ENCODE data around the gene ABCD4.
"Not testable (repeated sequence)": the region's sequence is repeated elsewhere in the genome, so short reads cannot be mapped to it uniquely, and the experiment has no call there.

Gene ABCD4

GRCh38 chr14:74301594-74302151, 1.1 kb downstream of the ABCD4 start:
- DNase-seq = no peak

GRCh38 chr14:74299061-74299545, 3.6 kb downstream of the ABCD4 start:
- DNase-seq = no peak

GRCh38 chr14:74297986-74298385, 4.7 kb downstream of the ABCD4 start:
- no peak for DNase-seq

- DNase-seq = no peak
Measured at GRCh38 chr14:74296037-74296467, 6.7 kb downstream of the ABCD4 start.

- no peak for DNase-seq
Measured at GRCh38 chr14:74293606-74294005, 9.1 kb downstream of the ABCD4 start.

- no peak for DNase-seq
Measured at GRCh38 chr14:74292061-74292460, 10.7 kb downstream of the ABCD4 start.

- no peak for DNase-seq
Measured at GRCh38 chr14:74290415-74290814, 12.3 kb downstream of the ABCD4 start.

GRCh38 chr14:74289801-74290200, 12.9 kb downstream of the ABCD4 start:
- DNase-seq = no peak

GRCh38 chr14:74286736-74287135, 16.0 kb downstream of the ABCD4 start:
- no peak for DNase-seq

GRCh38 chr14:74281069-74281468, 21.7 kb downstream of the ABCD4 start:
- DNase-seq = no peak

- DNase-seq = no peak
Measured at GRCh38 chr14:74278080-74278479, 24.7 kb downstream of the ABCD4 start.

GRCh38 chr14:74275241-74275841, 27.4 kb downstream of the ABCD4 start:
- no peak for DNase-seq

- DNase-seq = no peak
Measured at GRCh38 chr14:74271365-74271764, 31.4 kb downstream of the ABCD4 start.

GRCh38 chr14:74270382-74271177, 32.2 kb downstream of the ABCD4 start:
- not testable (repeated sequence) for DNase-seq

GRCh38 chr14:74267588-74267987, 35.1 kb downstream of the ABCD4 start:
- no peak for DNase-seq

GRCh38 chr14:74265301-74265965, 37.3 kb downstream of the ABCD4 start:
- DNase-seq = no peak

GRCh38 chr14:74263921-74264320, 38.8 kb downstream of the ABCD4 start:
- DNase-seq = no peak

GRCh38 chr14:74263181-74263580, 39.6 kb downstream of the ABCD4 start:
- no peak for DNase-seq

GRCh38 chr14:74262076-74262475, 40.7 kb downstream of the ABCD4 start:
- DNase-seq = no peak

GRCh38 chr14:74261288-74261687, 41.4 kb downstream of the ABCD4 start:
- no peak for DNase-seq

- no peak for DNase-seq
Measured at GRCh38 chr14:74260525-74261233, 42.1 kb downstream of the ABCD4 start.

GRCh38 chr14:74259513-74259912, 43.2 kb downstream of the ABCD4 start:
- DNase-seq = no peak

GRCh38 chr14:74258764-74259035, 44.0 kb downstream of the ABCD4 start:
- no peak for DNase-seq

Data from activated naive CD4-positive, alpha-beta T cell (primary cell).